ENCODE results near the gene MYMX.
"Not testable (repeated sequence)": the region's sequence is repeated elsewhere in the genome, so short reads cannot be mapped to it uniquely, and the experiment has no call there.

Gene MYMX

DNA sequence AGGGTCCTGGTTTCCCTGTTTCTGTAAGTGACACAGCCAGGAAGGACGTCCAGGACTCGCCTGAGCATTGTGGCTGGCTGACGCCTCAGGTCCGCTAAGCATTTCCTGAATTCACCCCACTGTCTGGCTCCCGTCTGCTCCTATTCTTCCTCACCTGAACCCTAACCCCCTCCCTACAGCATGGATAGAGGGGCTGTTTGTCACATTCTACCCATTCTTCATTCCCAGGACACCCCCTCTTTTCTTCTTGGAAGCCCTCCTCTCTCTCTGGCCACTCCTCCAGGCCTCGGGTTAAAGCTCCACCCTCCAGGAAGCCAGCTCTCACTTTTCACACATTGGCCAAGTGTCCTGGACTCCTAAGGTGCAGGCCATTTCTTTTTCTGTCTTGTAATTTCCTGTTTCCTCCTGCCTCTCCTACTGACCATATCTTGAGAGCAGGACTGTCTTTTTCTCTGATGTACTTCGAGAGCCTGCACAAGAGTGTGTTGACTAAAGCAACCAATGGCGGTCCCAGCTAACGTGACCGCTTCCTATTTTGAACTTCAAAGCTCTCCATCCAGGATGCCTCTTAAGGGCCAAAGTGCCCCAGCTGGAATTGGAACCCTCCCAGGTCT lies 24.2 kb upstream of the MYMX start:
- DNase-seq (ENCODE audit: low spot score) (no peak), ATAC-seq (ENCODE audit: low read depth) (no peak)
- Histone ChIP-seq H3K36me3 (ENCODE audit: low read depth) (no peaks in the 10 kb centered on the region), H3K4me3 (ENCODE audit: severe bottlenecking) (no peak overlapping the region), H3K27me3 (ENCODE audit: insufficient read depth, poor library complexity, severe bottlenecking) (no peaks in the 10 kb centered on the region), H3K27ac (ENCODE audit: poor library complexity, severe bottlenecking) (no peak overlapping the region), H3K4me1 (ENCODE audit: insufficient read depth, poor library complexity, severe bottlenecking) (no peaks in the 10 kb centered on the region), H3K9me3 (ENCODE audit: severe bottlenecking) (no peaks in the 10 kb centered on the region)
- TF ChIP-seq CTCF (IDR thresholded peaks at IDR 0.05; ENCODE audit: poor library complexity, severe bottlenecking) = no peak

DNA sequence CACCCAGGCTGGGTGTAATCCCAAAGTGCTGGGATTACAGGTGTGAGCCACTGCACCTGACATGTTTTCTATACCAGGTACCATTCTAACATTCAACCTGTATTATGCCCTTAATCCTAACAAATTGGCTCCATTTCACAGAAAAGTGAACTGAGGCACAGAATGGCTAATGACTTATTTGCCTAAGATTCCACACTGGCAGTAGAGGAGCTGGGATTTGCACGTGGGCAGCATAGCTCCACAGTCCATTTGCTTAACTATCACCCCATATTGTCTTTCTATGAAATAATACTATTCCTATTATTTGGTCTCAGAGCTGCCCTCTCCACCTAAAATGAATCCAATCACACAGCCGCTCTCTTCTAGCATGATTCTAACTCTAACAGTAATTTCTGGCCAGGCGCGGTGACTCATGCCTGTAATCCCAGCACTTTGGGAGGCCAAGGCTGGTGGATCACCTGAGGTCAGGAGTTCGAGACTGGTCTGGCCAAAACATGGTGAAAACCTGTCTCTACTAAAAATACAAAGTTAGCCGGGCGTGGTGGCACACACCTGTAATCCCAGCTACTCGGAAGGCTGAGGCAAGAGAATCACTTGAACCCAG lies 23.3 kb upstream of the MYMX start:
- no peak for DNase-seq (ENCODE audit: low spot score)
- TF ChIP-seq CTCF (IDR thresholded peaks at IDR 0.05; ENCODE audit: poor library complexity, severe bottlenecking) = no peak
- no peak for ATAC-seq (ENCODE audit: low read depth)
- Histone ChIP-seq H3K9me3 (ENCODE audit: severe bottlenecking) (no peaks in the 10 kb centered on the region), H3K4me3 (ENCODE audit: severe bottlenecking) (no peak overlapping the region), H3K27me3 (ENCODE audit: insufficient read depth, poor library complexity, severe bottlenecking) (no peaks in the 10 kb centered on the region), H3K27ac (ENCODE audit: poor library complexity, severe bottlenecking) (no peak overlapping the region), H3K4me1 (ENCODE audit: insufficient read depth, poor library complexity, severe bottlenecking) (no peaks in the 10 kb centered on the region), H3K36me3 (ENCODE audit: low read depth) (no peaks in the 10 kb centered on the region)

DNA sequence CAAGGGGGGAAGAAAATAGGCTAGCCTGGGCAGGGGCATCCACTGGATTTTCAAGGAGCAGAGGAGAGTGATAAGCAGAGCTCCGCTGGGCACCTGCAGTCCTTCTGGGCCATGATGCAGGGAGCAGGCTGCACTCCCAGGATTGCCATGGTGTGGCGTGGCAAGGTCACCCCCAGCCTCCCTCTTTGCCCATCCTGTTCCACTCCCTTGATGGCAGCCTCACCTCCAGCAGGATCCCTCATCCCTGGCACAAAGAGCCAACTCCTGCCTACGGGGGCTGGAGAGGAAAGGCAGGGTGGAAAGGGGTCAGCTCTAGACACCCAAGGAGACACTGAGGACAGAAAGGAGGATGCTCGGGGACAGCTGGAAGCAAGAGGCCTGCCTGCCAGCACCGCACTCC lies 22.4 kb upstream of the MYMX start:
- no peaks in the 10 kb centered on the region for H3K9me3 ChIP-seq (ENCODE audit: severe bottlenecking)
- TF ChIP-seq CTCF (IDR thresholded peaks at IDR 0.05; ENCODE audit: poor library complexity, severe bottlenecking) = no peak
- H3K4me1 ChIP-seq (ENCODE audit: insufficient read depth, poor library complexity, severe bottlenecking) = no peaks in the 10 kb centered on the region
- no peak overlapping the region for H3K27ac ChIP-seq (ENCODE audit: poor library complexity, severe bottlenecking)
- no peak for DNase-seq (ENCODE audit: low spot score)
- no peak overlapping the region for H3K4me3 ChIP-seq (ENCODE audit: severe bottlenecking)
- ATAC-seq (ENCODE audit: low read depth) = no peak
- no peaks in the 10 kb centered on the region for H3K36me3 ChIP-seq (ENCODE audit: low read depth)
- no peaks in the 10 kb centered on the region for H3K27me3 ChIP-seq (ENCODE audit: insufficient read depth, poor library complexity, severe bottlenecking)

DNA sequence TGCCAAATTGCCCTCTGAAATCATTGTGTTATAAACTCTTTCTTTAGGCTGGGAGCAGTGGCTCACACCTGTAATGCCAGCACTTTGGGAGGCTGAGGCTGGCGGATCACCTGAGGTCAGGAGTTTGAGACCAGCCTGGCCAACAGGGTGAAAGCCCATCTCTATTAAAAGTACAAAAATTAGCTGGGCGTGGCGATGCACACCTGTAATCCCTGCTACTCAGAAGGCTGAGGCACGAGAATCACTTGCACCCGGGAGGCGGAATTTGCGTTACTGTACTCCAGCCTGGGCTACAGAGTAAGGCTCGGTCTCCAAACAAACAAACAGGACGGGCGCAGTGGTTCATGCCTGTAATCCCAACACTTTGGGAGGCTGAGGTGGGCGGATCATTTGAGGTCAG lies 20.4 kb upstream of the MYMX start:
- H3K9me3 ChIP-seq (ENCODE audit: severe bottlenecking); H3K27ac ChIP-seq (ENCODE audit: poor library complexity, severe bottlenecking); ATAC-seq (ENCODE audit: low read depth); DNase-seq (ENCODE audit: low spot score); H3K4me3 ChIP-seq (ENCODE audit: severe bottlenecking); H3K36me3 ChIP-seq (ENCODE audit: low read depth); H3K4me1 ChIP-seq (ENCODE audit: insufficient read depth, poor library complexity, severe bottlenecking); H3K27me3 ChIP-seq (ENCODE audit: insufficient read depth, poor library complexity, severe bottlenecking): not testable (repeated sequence)

- TF ChIP-seq CTCF (IDR thresholded peaks at IDR 0.05; ENCODE audit: poor library complexity, severe bottlenecking) = no peak
- no peaks in the 10 kb centered on the region for H3K27me3 ChIP-seq (ENCODE audit: insufficient read depth, poor library complexity, severe bottlenecking)
- H3K4me1 ChIP-seq (ENCODE audit: insufficient read depth, poor library complexity, severe bottlenecking) = peaks cover 20% of the 10 kb centered on the region
- ATAC-seq (ENCODE audit: low read depth) = no peak
- H3K36me3 ChIP-seq (ENCODE audit: low read depth) = no peaks in the 10 kb centered on the region
- H3K4me3 ChIP-seq (ENCODE audit: severe bottlenecking) = no peak overlapping the region
- no peaks in the 10 kb centered on the region for H3K9me3 ChIP-seq (ENCODE audit: severe bottlenecking)
- DNase-seq (ENCODE audit: low spot score) = no peak
- H3K27ac ChIP-seq (ENCODE audit: poor library complexity, severe bottlenecking) = no peak overlapping the region
Observed at GRCh38 chr6:44198684-44199083, 18.0 kb upstream of the MYMX start.
